Measurements from ENCODE around the gene F10. TPM values are rescaled to one million over a fixed set of nuclear protein-coding genes. Genes with fewer than 3 reads are reported as not detected.

Gene F10
- total and polyA plus RNA-seq, 2 donors (not counting 3 experiments of a cell fraction or from before 2014, with no cell fraction given), result 0.25 TPM; not detected in 1

DNA sequence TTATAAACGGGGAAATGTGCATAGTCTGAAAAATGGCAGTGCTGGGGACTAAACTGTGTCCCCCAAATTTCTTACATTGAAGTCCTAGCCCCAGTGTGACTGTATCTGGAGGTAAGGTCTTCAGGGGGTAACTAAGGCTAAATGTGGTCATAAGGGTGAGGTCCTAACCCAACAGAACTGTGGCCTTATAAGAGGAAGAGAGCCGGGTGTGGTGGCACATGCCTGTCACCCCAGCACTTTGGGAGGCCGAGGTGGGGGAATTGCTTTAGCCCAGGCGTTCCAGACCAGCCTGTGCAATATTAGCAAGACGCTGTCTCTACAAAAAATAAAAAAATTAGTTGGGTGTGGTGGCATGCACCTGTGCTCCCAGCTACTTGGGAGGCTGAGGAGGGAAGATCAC is 53.7 kb downstream of the F10 start:
- Histone ChIP-seq H3K27ac (ENCODE audit: insufficient read depth, low read depth, low read length) (no peak overlapping the region), H4K20me1 (replicated peaks; ENCODE audit: control insufficient read depth, extremely low read depth, insufficient read depth, low read length) (no peaks in the 10 kb centered on the region), H3K9ac (replicated peaks; ENCODE audit: extremely low read depth, insufficient read depth, low read length) (no peak overlapping the region), H2AFZ (ENCODE audit: low read depth, low read length) (no peak overlapping the region), H3K9me1 (replicated peaks; ENCODE audit: control insufficient read depth, extremely low read depth, insufficient read depth, low read length) (no peaks in the 10 kb centered on the region), H3K9me3 (replicated peaks; ENCODE audit: control insufficient read depth, insufficient read depth, low read length) (no peaks in the 10 kb centered on the region), H3K36me3 (ENCODE audit: control insufficient read depth in 2 of 2, extremely low read depth in 1 of 2, insufficient read depth in 2 of 2, low read length in 2 of 2) (peaks cover 16 to 23% of the 10 kb centered on the region in 2 experiments), H3K79me2 (ENCODE audit: control insufficient read depth, insufficient read depth, low read length) (no peaks in the 10 kb centered on the region), H3K4me3 (replicated peaks in 1 of 3; ENCODE audit: insufficient read depth in 1 of 3, low read depth in 1 of 3, low read length in 3 of 3) (no peak overlapping the region), H3K4me2 (ENCODE audit: insufficient read depth, low read length) (no peak overlapping the region), H3K4me1 (ENCODE audit: control insufficient read depth, extremely low read depth, insufficient read depth, low read length) (peaks cover 15% of the 10 kb centered on the region), H3K27me3 (ENCODE audit: control insufficient read depth in 2 of 2, insufficient read depth in 2 of 2, low read length in 2 of 2) (no peaks in the 10 kb centered on the region)
- BruUV-seq (replicated peaks), result no TSS peak
- TF ChIP-seq POLR2A (IDR thresholded peaks at IDR 0.05; ENCODE audit: low read depth, low read length) (no peak), FOS (IDR thresholded peaks at IDR 0.05; ENCODE audit: borderline replicate concordance, insufficient read depth, low read length) (no peak), JUN (IDR thresholded peaks at IDR 0.05; ENCODE audit: borderline replicate concordance, insufficient read depth, insufficient read length, low read depth) (no peak), EZH2 (IDR thresholded peaks at IDR 0.05; ENCODE audit: borderline replicate concordance, low read depth, low read length, severe bottlenecking) (no peak), MYC (IDR thresholded peaks at IDR 0.05; ENCODE audit: low read depth, low read length) (no peak)
- TF ChIP-seq, protein P1, sequence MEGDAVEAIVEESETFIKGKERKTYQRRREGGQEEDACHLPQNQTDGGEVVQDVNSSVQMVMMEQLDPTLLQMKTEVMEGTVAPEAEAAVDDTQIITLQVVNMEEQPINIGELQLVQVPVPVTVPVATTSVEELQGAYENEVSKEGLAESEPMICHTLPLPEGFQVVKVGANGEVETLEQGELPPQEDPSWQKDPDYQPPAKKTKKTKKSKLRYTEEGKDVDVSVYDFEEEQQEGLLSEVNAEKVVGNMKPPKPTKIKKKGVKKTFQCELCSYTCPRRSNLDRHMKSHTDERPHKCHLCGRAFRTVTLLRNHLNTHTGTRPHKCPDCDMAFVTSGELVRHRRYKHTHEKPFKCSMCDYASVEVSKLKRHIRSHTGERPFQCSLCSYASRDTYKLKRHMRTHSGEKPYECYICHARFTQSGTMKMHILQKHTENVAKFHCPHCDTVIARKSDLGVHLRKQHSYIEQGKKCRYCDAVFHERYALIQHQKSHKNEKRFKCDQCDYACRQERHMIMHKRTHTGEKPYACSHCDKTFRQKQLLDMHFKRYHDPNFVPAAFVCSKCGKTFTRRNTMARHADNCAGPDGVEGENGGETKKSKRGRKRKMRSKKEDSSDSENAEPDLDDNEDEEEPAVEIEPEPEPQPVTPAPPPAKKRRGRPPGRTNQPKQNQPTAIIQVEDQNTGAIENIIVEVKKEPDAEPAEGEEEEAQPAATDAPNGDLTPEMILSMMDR (IDR thresholded peaks at IDR 0.05; ENCODE audit: extremely low read depth in 1 of 2, insufficient read depth in 1 of 2, low read depth in 1 of 2, low read length in 2 of 2), result no peak
- TF ChIP-seq, protein P2, sequence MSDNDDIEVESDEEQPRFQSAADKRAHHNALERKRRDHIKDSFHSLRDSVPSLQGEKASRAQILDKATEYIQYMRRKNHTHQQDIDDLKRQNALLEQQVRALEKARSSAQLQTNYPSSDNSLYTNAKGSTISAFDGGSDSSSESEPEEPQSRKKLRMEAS (IDR thresholded peaks at IDR 0.05; ENCODE audit: insufficient read depth, insufficient read length), result no peak
- intact Hi-C loops (cut with micrococcal nuclease), result no loop called here
- dilution Hi-C loops (cut with MboI; ENCODE audit: extremely low pct_ligation_motif_present, low sequenced_read_pairs), result no loop called here
- DNase-seq (ENCODE audit: low read depth, low spot score), result no peak
- no peak for FAIRE-seq
- POLR2A ChIA-PET, result no interaction called here
- CTCF ChIA-PET, result interaction anchor here (1.4 kb wide), 1 partner anchor 147 kb away, joined by 3 read pairs; no protein-coding TSS in a partner anchor

Data from endothelial cell of umbilical vein (primary cell).